Measurements from ENCODE around the gene SPPL3. TPM values are rescaled to one million over a fixed set of nuclear protein-coding genes. Genes with fewer than 3 reads are reported as not detected.

SPPL3 gene
- total RNA-seq, 4 donors from 2014 or later: 16.8 to 28.7 (median 22.7) TPM

- TF ChIP-seq, protein P1, sequence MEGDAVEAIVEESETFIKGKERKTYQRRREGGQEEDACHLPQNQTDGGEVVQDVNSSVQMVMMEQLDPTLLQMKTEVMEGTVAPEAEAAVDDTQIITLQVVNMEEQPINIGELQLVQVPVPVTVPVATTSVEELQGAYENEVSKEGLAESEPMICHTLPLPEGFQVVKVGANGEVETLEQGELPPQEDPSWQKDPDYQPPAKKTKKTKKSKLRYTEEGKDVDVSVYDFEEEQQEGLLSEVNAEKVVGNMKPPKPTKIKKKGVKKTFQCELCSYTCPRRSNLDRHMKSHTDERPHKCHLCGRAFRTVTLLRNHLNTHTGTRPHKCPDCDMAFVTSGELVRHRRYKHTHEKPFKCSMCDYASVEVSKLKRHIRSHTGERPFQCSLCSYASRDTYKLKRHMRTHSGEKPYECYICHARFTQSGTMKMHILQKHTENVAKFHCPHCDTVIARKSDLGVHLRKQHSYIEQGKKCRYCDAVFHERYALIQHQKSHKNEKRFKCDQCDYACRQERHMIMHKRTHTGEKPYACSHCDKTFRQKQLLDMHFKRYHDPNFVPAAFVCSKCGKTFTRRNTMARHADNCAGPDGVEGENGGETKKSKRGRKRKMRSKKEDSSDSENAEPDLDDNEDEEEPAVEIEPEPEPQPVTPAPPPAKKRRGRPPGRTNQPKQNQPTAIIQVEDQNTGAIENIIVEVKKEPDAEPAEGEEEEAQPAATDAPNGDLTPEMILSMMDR (IDR thresholded peaks at IDR 0.05): no peak
- no peak for DNase-seq (ENCODE audit: low spot score)
- ATAC-seq (ENCODE audit: low FRiP score): no peak
Observed at GRCh38 chr12:120865098-120865497, 39.1 kb downstream of the SPPL3 start.

- TF ChIP-seq, protein P1 (IDR thresholded peaks at IDR 0.05): no peak
- ATAC-seq (ENCODE audit: low FRiP score) (no peak), DNase-seq (ENCODE audit: low spot score) (no peak)
Observed at GRCh38 chr12:120862664-120863063, 41.5 kb downstream of the SPPL3 start.

DNA sequence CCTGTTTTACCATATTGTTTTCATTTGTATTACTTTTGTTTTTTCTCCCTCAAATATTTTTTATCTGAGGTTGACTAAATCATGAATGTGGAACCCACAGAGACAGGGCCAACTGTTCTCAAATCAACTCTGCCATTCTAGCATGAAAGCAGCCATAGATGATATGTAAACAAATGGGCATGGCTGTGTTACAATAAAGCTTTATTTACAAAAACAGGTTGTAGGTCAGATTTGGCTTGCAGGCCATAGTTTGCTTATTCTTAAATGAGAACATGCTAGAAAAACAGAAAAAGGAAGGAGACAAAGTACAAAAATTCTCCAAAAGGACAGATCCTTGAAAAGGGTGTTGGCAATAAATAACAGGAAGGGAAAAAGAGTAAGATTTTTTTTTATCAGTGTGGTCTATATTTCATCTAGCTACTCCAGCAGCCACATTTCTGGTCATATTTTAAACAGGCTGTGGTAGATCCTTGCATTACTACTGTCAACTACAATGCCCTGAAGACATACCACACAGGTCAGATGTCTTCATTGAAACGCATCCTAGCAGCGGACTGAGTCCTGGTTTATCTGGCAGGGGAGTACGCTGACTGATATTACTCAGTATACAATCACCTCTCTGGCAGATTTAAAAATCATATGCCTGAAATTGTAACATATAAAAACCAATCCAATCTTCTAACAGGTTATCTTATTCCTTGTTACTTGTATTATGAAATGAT lies 42.9 kb downstream of the SPPL3 start:
- TF ChIP-seq, protein P1 (IDR thresholded peaks at IDR 0.05): no peak
- DNase-seq (ENCODE audit: low spot score) (no peak), ATAC-seq (ENCODE audit: low FRiP score) (no peak)

DNA sequence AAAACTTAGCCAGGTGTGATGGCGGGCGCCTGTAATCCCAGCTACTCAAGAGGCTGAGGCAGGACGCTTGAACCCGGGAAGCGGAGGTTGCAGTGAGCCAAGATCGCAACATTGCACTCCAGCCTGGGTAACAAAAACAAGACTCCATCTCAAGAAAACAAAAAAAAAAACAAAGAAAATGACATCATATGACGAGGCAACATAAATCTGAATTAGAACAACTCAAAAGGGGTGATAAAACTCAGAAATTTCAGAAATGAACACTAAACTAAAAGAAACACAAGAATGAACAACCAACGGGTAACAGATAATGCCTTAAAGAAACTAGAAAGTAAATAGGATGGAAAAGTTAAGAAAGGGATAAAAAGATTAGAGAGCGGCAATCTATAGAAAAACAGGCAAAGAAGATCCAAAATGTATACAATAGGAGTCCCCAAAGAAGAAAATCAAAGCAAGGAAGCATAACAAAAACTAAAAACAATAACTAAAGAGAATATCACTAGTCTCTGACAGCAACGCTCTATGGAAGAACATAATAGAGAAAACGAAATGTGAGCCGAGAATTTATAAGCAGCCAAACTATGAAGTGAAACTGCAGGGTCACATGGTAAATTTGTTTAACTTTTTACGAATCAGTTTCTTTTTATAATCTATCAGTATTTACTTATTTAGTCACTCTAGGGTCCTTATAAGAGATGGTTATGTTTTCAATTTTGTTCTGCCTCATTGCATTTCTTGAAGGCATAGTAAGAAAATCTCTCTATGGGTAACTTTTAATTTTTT lies 45.7 kb downstream of the SPPL3 start:
- TF ChIP-seq, protein P1 (IDR thresholded peaks at IDR 0.05): no peak
- DNase-seq (ENCODE audit: low spot score) (no peak), ATAC-seq (ENCODE audit: low FRiP score) (no peak)

DNA sequence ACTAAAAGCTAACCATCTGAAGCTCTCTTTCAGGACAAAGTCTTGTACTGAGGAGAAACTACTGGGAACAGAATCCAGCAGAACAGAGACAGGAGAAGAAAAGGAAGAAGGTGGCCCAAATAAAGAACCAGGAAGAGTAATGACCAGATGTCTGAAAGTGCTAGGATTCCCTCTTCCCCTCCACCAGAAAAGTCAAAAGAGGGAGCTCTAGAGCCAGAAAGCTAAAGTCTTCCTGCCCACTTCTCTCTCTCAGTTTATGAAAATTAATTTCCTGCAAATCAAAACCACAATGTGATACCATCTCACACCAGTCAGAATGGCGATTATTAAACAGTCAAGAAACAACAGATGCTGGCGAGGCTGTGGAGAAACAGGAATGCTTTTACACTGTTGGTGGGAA lies 47.2 kb downstream of the SPPL3 start:
- no peak for DNase-seq (ENCODE audit: low spot score)
- ATAC-seq (ENCODE audit: low FRiP score): no peak
- TF ChIP-seq, protein P1 (IDR thresholded peaks at IDR 0.05): no peak

- no peak for ATAC-seq (ENCODE audit: low FRiP score)
Observed at GRCh38 chr12:120855823-120856588, 48.2 kb downstream of the SPPL3 start.

More at GRCh38 chr12:120855823-120856588, 48.2 kb downstream of the SPPL3 start:
- TF ChIP-seq, protein P1 (IDR thresholded peaks at IDR 0.05): no peak
- no peak for DNase-seq (ENCODE audit: low spot score)
